Activated CD4-positive, CD25-positive, alpha-beta regulatory T cell treated with anti-CD3 and anti-CD28 coated beads, Interleukin-2, amount 50 U/mL, for 72 hours (primary cell): ENCODE results near the gene CREB3L2.
A peak's percentile ranks its signal among the peaks of the same experiment; 100 is the strongest.
"Not testable (repeated sequence)": the region's sequence is repeated elsewhere in the genome, so short reads cannot be mapped to it uniquely, and the experiment has no call there.

Experiments
- DNase-seq: peaks from one replicate; pipeline ENCODE4 v3.0.0; 2021

The CREB3L2 gene

GRCh38 chr7:138001529-138002095, at the start of gene CREB3L2:
TSS of gene CREB3L2 (minus strand) at chr7:138002086. CDS start at chr7:138001705, 381 bp downstream.
- peak; percentile 69 for DNase-seq

GRCh38 chr7:138049505-138050116, 47.7 kb upstream of the CREB3L2 start:
- DNase-seq: no peak

GRCh38 chr7:138047907-138048306, 46.0 kb upstream of the CREB3L2 start:
- DNase-seq: no peak

GRCh38 chr7:138044897-138045296, 43.0 kb upstream of the CREB3L2 start:
- DNase-seq: no peak

GRCh38 chr7:138040063-138040462, 38.2 kb upstream of the CREB3L2 start:
- not testable (repeated sequence) for DNase-seq

GRCh38 chr7:138036135-138036534, 34.2 kb upstream of the CREB3L2 start:
- no peak for DNase-seq

GRCh38 chr7:138033241-138033640, 31.4 kb upstream of the CREB3L2 start:
- no peak for DNase-seq

GRCh38 chr7:138032770-138033169, 30.9 kb upstream of the CREB3L2 start:
- no peak for DNase-seq

- DNase-seq: no peak
These were observed 30.3 kb upstream of the CREB3L2 start for GRCh38 chr7:138032186-138032585.

GRCh38 chr7:138030679-138031351, 28.9 kb upstream of the CREB3L2 start:
- no peak for DNase-seq

GRCh38 chr7:138029941-138030340, 28.1 kb upstream of the CREB3L2 start:
- DNase-seq: no peak

GRCh38 chr7:138029126-138029525, 27.2 kb upstream of the CREB3L2 start:
- no peak for DNase-seq

GRCh38 chr7:138027100-138027499, 25.2 kb upstream of the CREB3L2 start:
- no peak for DNase-seq

- no peak for DNase-seq
These were observed 23.6 kb upstream of the CREB3L2 start for GRCh38 chr7:138025215-138026186.

- DNase-seq: no peak
These were observed 22.9 kb upstream of the CREB3L2 start for GRCh38 chr7:138024765-138025164.

- no peak for DNase-seq
These were observed 22.4 kb upstream of the CREB3L2 start for GRCh38 chr7:138024343-138024691.

GRCh38 chr7:138023618-138024342, 21.9 kb upstream of the CREB3L2 start:
- no peak for DNase-seq

- no peak for DNase-seq
These were observed 20.0 kb upstream of the CREB3L2 start for GRCh38 chr7:138021889-138022288.

- DNase-seq: no peak
These were observed 16.1 kb upstream of the CREB3L2 start for GRCh38 chr7:138017992-138018391.

GRCh38 chr7:138015096-138015495, 13.2 kb upstream of the CREB3L2 start:
- no peak for DNase-seq

GRCh38 chr7:138014686-138015085, 12.8 kb upstream of the CREB3L2 start:
- no peak for DNase-seq

- not testable (repeated sequence) for DNase-seq
These were observed 12.3 kb upstream of the CREB3L2 start for GRCh38 chr7:138014201-138014600.

GRCh38 chr7:138009350-138009653, 7.4 kb upstream of the CREB3L2 start:
- DNase-seq: no peak
